OCI-LY1 (cell line): Measurements from ENCODE around the gene IFITM5.
"Not testable (repeated sequence)": the region's sequence is repeated elsewhere in the genome, so short reads cannot be mapped to it uniquely, and the experiment has no call there.

ENCODE experiments used
- H2AFZ ChIP-seq: fragments of 200-600 bp; sonication (generic), shearing (Covaris generic); 2 replicates; pipeline ENCODE4 v1.6.0; 2014; ENCODE audit warnings: antibody characterized with exemption, mild to moderate bottlenecking, low read length
- H3F3A ChIP-seq: fragments of 200-600 bp; sonication (generic), shearing (Covaris generic); 2 replicates; pipeline ENCODE4 v1.6.0; 2014; ENCODE audit warnings: mild to moderate bottlenecking, antibody characterized with exemption, low read length, moderate library complexity; ENCODE audit not compliant: insufficient read depth
- H3K27ac ChIP-seq: fragments of 200-600 bp; sonication (generic); 2 replicates; pipeline ENCODE4 v1.5.1; 2014; ENCODE audit warnings: low read length, mixed run types, mild to moderate bottlenecking, low read depth; ENCODE audit not compliant: poor library complexity, severe bottlenecking
- H3K27me3 ChIP-seq: fragments of 200-600 bp; sonication (generic); 2 replicates; pipeline ENCODE4 v1.6.0; 2014; ENCODE audit warnings: antibody characterized with exemption, mild to moderate bottlenecking, low read length, moderate library complexity; ENCODE audit not compliant: insufficient read depth
- H3K36me3 ChIP-seq: fragments of 200-600 bp; sonication (generic); 2 replicates; pipeline ENCODE4 v1.6.1; 2014; ENCODE audit warnings: mild to moderate bottlenecking, antibody characterized with exemption, low read length, moderate library complexity, mixed read lengths; ENCODE audit not compliant: insufficient read depth
- H3K4me1 ChIP-seq: fragments of 200-600 bp; sonication (generic); 2 replicates; pipeline ENCODE4 v1.5.1; 2014; ENCODE audit warnings: mild to moderate bottlenecking, low read length, moderate library complexity; ENCODE audit not compliant: insufficient read depth, severe bottlenecking
- H3K4me2 ChIP-seq: fragments of 200-600 bp; sonication (generic), shearing (Covaris generic); 2 replicates; pipeline ENCODE4 v1.6.1; 2014; ENCODE audit warnings: low read length
- H3K4me3 ChIP-seq: fragments of 200-600 bp; sonication (generic); 2 replicates; pipeline ENCODE4 v1.5.1; 2014; ENCODE audit warnings: low read length, low read depth, mild to moderate bottlenecking, mixed read lengths; ENCODE audit not compliant: poor library complexity, severe bottlenecking
- H3K79me2 ChIP-seq: fragments of 200-600 bp; shearing (Covaris generic); 2 replicates; pipeline ENCODE4 v1.6.1; 2016; ENCODE audit warnings: mixed run types, low read length, mixed read lengths; ENCODE audit not compliant: insufficient read depth
- H3K9ac ChIP-seq: fragments of 200-600 bp; sonication (generic), shearing (Covaris generic); 2 replicates; pipeline ENCODE4 v1.6.1; 2014; ENCODE audit warnings: mild to moderate bottlenecking, low read length, mixed read lengths
- H3K9me2 ChIP-seq: fragments of 200-600 bp; sonication (generic), shearing (Covaris generic); 2 replicates; pipeline ENCODE4 v1.6.1; 2014; ENCODE audit warnings: low read depth, mild to moderate bottlenecking, low read length, mixed read lengths
- H3K9me3 ChIP-seq: fragments of 200-600 bp; shearing (Covaris generic); 2 replicates; pipeline ENCODE4 v1.6.1; 2014; ENCODE audit warnings: low read length, mixed read lengths
- H4K20me1 ChIP-seq: fragments of 200-600 bp; sonication (generic), shearing (Covaris generic); 2 replicates; pipeline ENCODE4 v1.6.0; 2016; ENCODE audit warnings: mild to moderate bottlenecking, low read length; ENCODE audit not compliant: insufficient read depth
- CTCF ChIP-seq: fragments of 200-600 bp; sonication (generic), shearing (Covaris generic); IDR thresholded peaks from 2 replicates; pipeline ENCODE4 v1.5.1; 2017; ENCODE audit warnings: mild to moderate bottlenecking, antibody characterized with exemption, low read length, moderate library complexity, mixed read lengths
- EZH2 ChIP-seq: fragments of 200-600 bp; sonication (generic), shearing (Covaris generic); IDR thresholded peaks from 2 replicates; pipeline ENCODE4 v1.8.0; 2017; ENCODE audit warnings: borderline replicate concordance, mixed run types, mild to moderate bottlenecking, antibody characterized with exemption, low read length, moderate library complexity, mixed read lengths

The IFITM5 gene

GRCh38 chr11:316891-317301 is 17.6 kb upstream of the IFITM5 start:
- peaks cover 7% of the 10 kb centered on the region for H3K27me3 ChIP-seq
- no peaks in the 10 kb centered on the region for H3K36me3 ChIP-seq
- no peaks in the 10 kb centered on the region for H3K9me2 ChIP-seq
- H4K20me1 ChIP-seq = no peaks in the 10 kb centered on the region
- no peak overlapping the region for H3K4me2 ChIP-seq
- no peak overlapping the region for H3K9ac ChIP-seq
- no peaks in the 10 kb centered on the region for H3K79me2 ChIP-seq
- H3K27ac ChIP-seq = no peak overlapping the region
- H3K4me1 ChIP-seq = peaks cover 8% of the 10 kb centered on the region
- no peaks in the 10 kb centered on the region for H3K9me3 ChIP-seq
- H3K4me3 ChIP-seq = no peak overlapping the region
- no peak overlapping the region for H2AFZ ChIP-seq
- no peak for TF ChIP-seq EZH2
- no peaks in the 10 kb centered on the region for H3F3A ChIP-seq

DNA sequence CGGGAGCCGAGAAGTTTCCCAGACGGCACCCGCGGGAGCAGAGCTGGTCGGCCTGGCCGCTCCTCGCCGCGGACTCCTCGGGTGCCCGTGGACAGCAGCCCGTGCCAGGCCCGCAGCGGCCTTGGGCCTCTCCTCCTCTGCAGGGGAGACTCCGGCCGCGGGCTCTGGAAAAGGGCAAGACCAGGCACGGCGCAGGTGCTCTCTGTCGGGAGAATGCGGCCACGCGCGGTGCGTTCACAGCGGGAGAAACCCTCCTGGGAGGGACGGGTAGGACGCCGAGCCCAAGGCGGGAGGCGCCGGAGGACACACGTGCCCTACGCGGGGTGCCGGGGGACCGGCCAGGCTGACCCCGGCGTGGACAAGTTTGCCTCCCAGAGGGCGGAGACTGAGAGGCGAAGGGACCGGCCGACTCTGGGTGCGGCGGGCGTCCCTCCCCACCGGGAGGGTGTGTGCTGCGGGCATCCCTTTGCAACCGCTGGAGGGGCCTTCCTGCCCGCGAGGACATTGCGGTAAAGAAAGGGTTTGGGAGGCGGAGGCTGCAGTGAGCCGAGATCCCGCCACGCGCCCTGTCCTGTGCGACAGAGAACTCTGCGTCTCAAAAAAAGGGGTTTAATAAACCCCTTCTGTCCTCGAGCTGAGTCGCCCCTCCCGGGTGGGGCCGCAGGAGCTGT is 16.8 kb upstream of the IFITM5 start:
- H3K4me2 ChIP-seq = no peak overlapping the region

GRCh38 chr11:315516-315994 is 16.2 kb upstream of the IFITM5 start:
- H3K9me2 ChIP-seq = no peaks in the 10 kb centered on the region
- no peak overlapping the region for H2AFZ ChIP-seq
- H3K36me3 ChIP-seq = no peaks in the 10 kb centered on the region
- TF ChIP-seq EZH2 = no peak
- TF ChIP-seq CTCF = no peak
- H3K79me2 ChIP-seq = no peaks in the 10 kb centered on the region
- H4K20me1 ChIP-seq = no peaks in the 10 kb centered on the region
- no peak overlapping the region for H3K27ac ChIP-seq
- H3F3A ChIP-seq = no peaks in the 10 kb centered on the region
- H3K4me1 ChIP-seq = peaks cover 8% of the 10 kb centered on the region
- H3K4me3 ChIP-seq = no peak overlapping the region
- no peaks in the 10 kb centered on the region for H3K9me3 ChIP-seq
- no peak overlapping the region for H3K4me2 ChIP-seq
- no peak overlapping the region for H3K9ac ChIP-seq
- peaks cover 10% of the 10 kb centered on the region for H3K27me3 ChIP-seq

More for the DNA sequence above, 16.8 kb upstream of the IFITM5 start:
- Histone ChIP-seq H3K4me1 (peaks cover 8% of the 10 kb centered on the region), H3K27ac (no peak overlapping the region), H2AFZ (no peak overlapping the region), H3K9me3 (no peaks in the 10 kb centered on the region), H3F3A (no peaks in the 10 kb centered on the region), H3K36me3 (no peaks in the 10 kb centered on the region), H3K9me2 (no peaks in the 10 kb centered on the region), H3K9ac (no peak overlapping the region), H4K20me1 (no peaks in the 10 kb centered on the region), H3K4me3 (no peak overlapping the region), H3K27me3 (peaks cover 10% of the 10 kb centered on the region), H3K79me2 (no peaks in the 10 kb centered on the region)
- no peak for TF ChIP-seq CTCF
- no peak for TF ChIP-seq EZH2

GRCh38 chr11:315051-315481 is 15.7 kb upstream of the IFITM5 start:
- H3K27ac ChIP-seq = no peak overlapping the region
- no peaks in the 10 kb centered on the region for H3K9me2 ChIP-seq
- peaks cover 10% of the 10 kb centered on the region for H3K27me3 ChIP-seq
- H2AFZ ChIP-seq = no peak overlapping the region
- H3F3A ChIP-seq = no peaks in the 10 kb centered on the region
- H3K4me2 ChIP-seq = no peak overlapping the region
- H3K9ac ChIP-seq = no peak overlapping the region
- H3K79me2 ChIP-seq = no peaks in the 10 kb centered on the region
- H3K4me3 ChIP-seq = no peak overlapping the region
- H3K4me1 ChIP-seq = peaks cover 8% of the 10 kb centered on the region
- TF ChIP-seq CTCF = no peak
- no peak for TF ChIP-seq EZH2
- no peaks in the 10 kb centered on the region for H3K36me3 ChIP-seq
- H3K9me3 ChIP-seq = no peaks in the 10 kb centered on the region
- H4K20me1 ChIP-seq = no peaks in the 10 kb centered on the region

DNA sequence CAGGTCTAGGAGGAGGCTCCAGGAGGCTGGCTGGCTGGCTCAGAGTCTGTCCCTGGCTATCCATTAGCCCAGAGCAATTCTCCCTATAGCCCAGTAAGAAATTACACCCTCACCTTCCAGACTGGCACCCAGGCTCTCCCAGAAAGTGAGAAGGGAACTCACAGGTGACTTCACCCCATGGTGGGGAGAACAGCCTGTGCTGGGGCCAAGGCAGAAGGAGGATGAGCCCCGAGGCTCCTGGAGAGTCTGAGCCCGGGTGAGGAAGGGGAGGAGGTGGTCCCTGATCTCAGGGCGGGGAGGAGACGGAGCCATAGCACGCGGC is 15.2 kb upstream of the IFITM5 start:
- not testable (repeated sequence) for H3K4me2 ChIP-seq, H3K4me3 ChIP-seq, H4K20me1 ChIP-seq, H3K9ac ChIP-seq, H3F3A ChIP-seq, H3K27ac ChIP-seq, H3K9me3 ChIP-seq, H3K79me2 ChIP-seq, H3K36me3 ChIP-seq, H3K9me2 ChIP-seq, H3K4me1 ChIP-seq, H2AFZ ChIP-seq
- peaks cover 10% of the 10 kb centered on the region for H3K27me3 ChIP-seq
